ENCODE data around the gene RASAL2. TPM values are rescaled to one million over a fixed set of nuclear protein-coding genes. Genes with fewer than 3 reads are reported as not detected.

RASAL2 gene
- total and polyA plus RNA-seq, 9 of the 15 experiments (the other 6 are each of a cell fraction or from before 2014, with no cell fraction given) = 0.13 to 1.0 (median 0.62) TPM

GRCh38 chr1:178470411-178470960 is 376.6 kb downstream of the RASAL2 start (continued):
- TF ChIP-seq CREB3L1 (IDR thresholded peaks at IDR 0.05; ENCODE audit: borderline replicate concordance, low read depth) (no peak), ZNF449 (CRISPR knock-in tag; IDR thresholded peaks at IDR 0.05) (no peak), ETS2 (tag; IDR thresholded peaks at IDR 0.05; ENCODE audit: borderline replicate concordance, poor library complexity, severe bottlenecking) (no peak)

GRCh38 chr1:178472531-178472930 is 378.6 kb downstream of the RASAL2 start:
- CTCF ChIA-PET (ENCODE audit: low intra/inter-chr PET ratio) = no interaction called here
- H3K27me3 ChIP-seq (ENCODE audit: control insufficient read depth in 2 of 2, insufficient read depth in 2 of 2, low read length in 2 of 2) = peaks cover 0 to 4% of the 10 kb centered on the region in 2 experiments; a peak in 1 of 5 replicates
- in situ Hi-C loops (cut with MboI) (no loop called here), intact Hi-C loops (cut with micrococcal nuclease) (no loop called here)
- H3K9me3 ChIP-seq (replicated peaks; ENCODE audit: control insufficient read depth, insufficient read depth, low read depth, low read length) = no peaks in the 10 kb centered on the region
- H3K36me3 ChIP-seq (ENCODE audit: control insufficient read depth, insufficient read depth, low read length) = no peaks in the 10 kb centered on the region
- no peak for ATAC-seq
- no peak overlapping the region for H3K27ac ChIP-seq (ENCODE audit: extremely low read depth, low read depth, low read length)
- H4K20me1 ChIP-seq (replicated peaks; ENCODE audit: control insufficient read depth, insufficient read depth, low read length) = no peaks in the 10 kb centered on the region
- POLR2A ChIA-PET = no interaction called here
- no peaks in the 10 kb centered on the region for H3K79me2 ChIP-seq (ENCODE audit: control insufficient read depth, insufficient read depth, low read length)
- no peak overlapping the region for H3K9ac ChIP-seq (ENCODE audit: insufficient read depth in 1 of 2, low read depth in 2 of 2, low read length in 2 of 2)
- BruUV-seq (replicated peaks) = no TSS peak
- no peaks in the 10 kb centered on the region for H3K9me1 ChIP-seq (ENCODE audit: control insufficient read depth, insufficient read depth, low read length)
- H2AFZ ChIP-seq (ENCODE audit: low read depth, low read length) = no peak overlapping the region
- no peak for FAIRE-seq
- H3K4me2 ChIP-seq (ENCODE audit: insufficient read depth, low read length) = no peak overlapping the region
- no peaks in the 10 kb centered on the region for H3K4me1 ChIP-seq (replicated peaks in 1 of 2; ENCODE audit: control insufficient read depth in 2 of 2, insufficient read depth in 2 of 2, low read length in 2 of 2)
- DNase-seq (ENCODE audit: extremely low read depth in 1 of 4, low spot score in 3 of 4) = no peak
- H3K4me3 ChIP-seq = no peak overlapping the region
- TF ChIP-seq U2AF2 (optimal IDR thresholded peaks at IDR 0.05; ENCODE audit: low read depth, low read length) (no peak), ZNF408 (CRISPR knock-in tag; IDR thresholded peaks at IDR 0.05; ENCODE audit: low read depth) (no peak), ZBTB8A (IDR thresholded peaks at IDR 0.05; ENCODE audit: partially characterized antibody) (no peak), ETV1 (tag; conservative IDR thresholded peaks at IDR 0.05; ENCODE audit: low read depth) (no peak), TOE1 (IDR thresholded peaks at IDR 0.05; ENCODE audit: borderline replicate concordance) (no peak), TOE1 (CRISPR knock-in tag; IDR thresholded peaks at IDR 0.05; ENCODE audit: borderline replicate concordance, low read depth) (no peak), ZKSCAN8 (CRISPR knock-in tag; IDR thresholded peaks at IDR 0.05) (no peak), ZNF398 (CRISPR knock-in tag; IDR thresholded peaks at IDR 0.05) (no peak), RUNX1 (IDR thresholded peaks at IDR 0.05; ENCODE audit: low read depth) (no peak), ZEB2 (IDR thresholded peaks at IDR 0.05) (no peak), ARID2 (IDR thresholded peaks at IDR 0.05) (no peak), PHF21A (IDR thresholded peaks at IDR 0.05; ENCODE audit: borderline replicate concordance, low read depth) (no peak), SMARCA5 (IDR thresholded peaks at IDR 0.05) (no peak), PTBP1 (IDR thresholded peaks at IDR 0.05; ENCODE audit: low read depth, low read length) (no peak)

Data from K562 (cell line).